HepG2 (cell line): Measurements from ENCODE around the gene ASPHD1. TPM values are rescaled to one million over a fixed set of nuclear protein-coding genes. Genes with fewer than 3 reads are reported as not detected.
A peak's percentile ranks its signal among the peaks of the same experiment; 100 is the strongest.
"Not testable (repeated sequence)": the region's sequence is repeated elsewhere in the genome, so short reads cannot be mapped to it uniquely, and the experiment has no call there.

Source experiments
- ATAC-seq: fragments of 200-7000 bp; cut with Tn5 transposase; 3 replicates; pipeline ENCODE4 v1.9.1; 2020; ENCODE audit warnings: mild to moderate bottlenecking, moderate library complexity
- BruUV-seq: library from RNA; stranded (reverse); fragments of 400-500 nt; replicated peaks from 2 replicates; lab custom pipeline; 2021; lab: Mats Ljungman, UMichigan
- CTCF ChIA-PET: fragments of 300-600 bp; formaldehyde crosslinking; extraction: SDS; loops from one replicate; lab custom pipeline; 2021; ENCODE audit warnings: low total read pairs, inconsistent platforms, low intra/inter-chr PET ratio; lab: Yijun Ruan, JAX
- POLR2A ChIA-PET: fragments of 350-600 bp; sonication (Branson Sonifier 250); formaldehyde crosslinking; loops from one replicate; lab custom pipeline; 2020; ENCODE audit warnings: antibody characterized with exemption, inconsistent platforms; lab: Yijun Ruan, JAX
- DNase-seq: peaks from one replicate; pipeline ENCODE4 v3.0.0-alpha.2; 2015; ENCODE audit warnings: low spot score
- FAIRE-seq: peaks from 3 replicates; lab custom pipeline; 2011; peaks lifted over from hg19 to GRCh38; lab: Jason Lieb, UNC
- H2AFZ ChIP-seq: one replicate; pipeline ENCODE4 v1.6.1; 2011; ENCODE audit warnings: low read length, inconsistent platforms
- H3K27ac ChIP-seq: fragments of 300-600 bp; 3 replicates; pipeline ENCODE4 v1.8.0; 2011; ENCODE audit warnings: mixed run types, mild to moderate bottlenecking, mixed read lengths, low read length, inconsistent platforms; ENCODE audit not compliant: insufficient read depth; ENCODE audit errors: extremely low read length
- H3K27me3 ChIP-seq, 2 experiments: fragments of 200-600 bp in 1 of 2; 2 replicates in 1 of 2; 3 replicates in 1 of 2; pipeline versions ENCODE4 v1.6.0 to v1.8.0; 2011; ENCODE audit warnings: low read length in 2 of 2, mild to moderate bottlenecking in 2 of 2, moderate library complexity in 2 of 2, inconsistent platforms in 1 of 2; ENCODE audit not compliant: insufficient read depth in 2 of 2, control insufficient read depth in 1 of 2
- H3K36me3 ChIP-seq, 2 experiments: fragments of 200-600 bp in 1 of 2; replicated peaks in 1 of 2; 2 replicates in 1 of 2; 3 replicates in 1 of 2; pipeline versions ENCODE4 v1.5.1 to v1.8.0; 2011; ENCODE audit warnings: low read length in 2 of 2, inconsistent platforms in 1 of 2; ENCODE audit not compliant: insufficient read depth in 2 of 2, control insufficient read depth in 1 of 2
- H3K4me1 ChIP-seq: 2 replicates; pipeline ENCODE4 v1.5.1; 2012; ENCODE audit warnings: low read length, inconsistent platforms; ENCODE audit not compliant: insufficient read depth
- H3K4me2 ChIP-seq: 2 replicates; pipeline ENCODE4 v1.6.0; 2011; ENCODE audit warnings: low read depth, low read length, inconsistent platforms
- H3K4me3 ChIP-seq, 3 experiments: fragments of 200-600 bp in 1 of 3; sonication (generic), shearing (Covaris generic) in 1 of 3; replicated peaks in 1 of 3; 2 replicates each; pipeline ENCODE4 v1.5.1; 2011 to 2016; ENCODE audit warnings: low read length in 3 of 3, inconsistent platforms in 2 of 3, low read depth in 2 of 3, mild to moderate bottlenecking in 2 of 3, control low read depth in 1 of 3, mixed read lengths in 1 of 3; ENCODE audit not compliant: insufficient read depth in 1 of 3
- H3K79me2 ChIP-seq: one replicate; pipeline ENCODE4 v1.6.1; 2011; ENCODE audit warnings: low read length, inconsistent platforms; ENCODE audit not compliant: insufficient read depth
- H3K9ac ChIP-seq: 2 replicates; pipeline ENCODE4 v1.6.0; 2011; ENCODE audit warnings: mild to moderate bottlenecking, low read depth, low read length, inconsistent platforms; ENCODE audit not compliant: insufficient read depth
- H3K9me3 ChIP-seq: 2 replicates; pipeline ENCODE4 v1.5.1; 2012; ENCODE audit warnings: mild to moderate bottlenecking, low read length
- H4K20me1 ChIP-seq: 2 replicates; pipeline ENCODE4 v1.6.0; 2011; ENCODE audit warnings: inconsistent platforms, mild to moderate bottlenecking, low read length, moderate library complexity; ENCODE audit not compliant: insufficient read depth
- CREB3 ChIP-seq: sonication (generic); formaldehyde crosslinking; IDR thresholded peaks from 2 replicates; pipeline ENCODE4 v1.5.0; 2020; ENCODE audit warnings: missing genetic modification reagents
- HMGXB4 ChIP-seq, 2 experiments: sonication (generic) in 1 of 2; formaldehyde crosslinking in 1 of 2; IDR thresholded peaks; 2 replicates each; pipeline versions ENCODE4 v1.4.0 to v1.6.1; 2018 to 2020; ENCODE audit warnings: missing genetic modification reagents in 2 of 2, borderline replicate concordance in 1 of 2, low read depth in 1 of 2, mild to moderate bottlenecking in 1 of 2, missing biosample characterization in 1 of 2
- MED8 ChIP-seq: sonication (generic); formaldehyde crosslinking; IDR thresholded peaks from 2 replicates; pipeline ENCODE4 v1.8.1; 2023; ENCODE audit warnings: mild to moderate bottlenecking, missing genetic modification reagents; ENCODE audit not compliant: insufficient replicate concordance
- MNT ChIP-seq: fragments of 450-650 bp; IDR thresholded peaks from 2 replicates; pipeline ENCODE4 v1.6.1; 2016
- RFX1 ChIP-seq: fragments of 450-650 bp; IDR thresholded peaks from 2 replicates; pipeline ENCODE4 v1.6.1; 2017
- WGBS: methylation state at CpG from one replicate; pipeline ENCODE4 v1.1.6; 2017; ENCODE audit warnings: low lambda C conversion rate; 5-methylcytosine and 5-hydroxymethylcytosine counted together
- in situ Hi-C: cut with HindIII; loops from 2 replicates; pipeline ENCODE4 v1.10.0; 2017; ENCODE audit warnings: low pct_unique_long_range_greater_than_20kb; ENCODE audit not compliant: extremely low pct_ligation_motif_present
- intact Hi-C: fragments of 100-400 bp; cut with micrococcal nuclease; formaldehyde crosslinking; loops from one replicate; pipeline ENCODE4 v1.10.0; 2022; ENCODE audit not compliant: unreplicated experiment
- polyA plus RNA-seq, 8 experiments: library from polyadenylated mRNA; depleted of rRNA in 3 of 8; stranded (reverse) in 7 of 8; unstranded in 1 of 8; fragments of >200 nt; fragmentation: Illumina TruSeq in 4 of 8; extraction: Trizol in 4 of 8; gene quantifications; 2 replicates each; pipeline versions ENCODE4 v1.2.1 to v1.2.3, GENCODE V29; 2011 to 2016; ENCODE audit warnings: low read depth in 4 of 8, missing spikeins in 1 of 8, mixed read lengths in 1 of 8; ENCODE audit not compliant: insufficient read depth in 1 of 8
- total RNA-seq, 5 experiments: library from RNA; depleted of rRNA; stranded (reverse); fragments of >200 nt; fragmentation: Illumina TruSeq; extraction: Trizol; gene quantifications; 2 replicates each; pipeline ENCODE4 v1.2.3, GENCODE V29; 2016; ENCODE audit warnings: low read depth in 1 of 5

The ASPHD1 gene
- total and polyA plus RNA-seq, 2 of the 13 experiments (the other 11 are each of a cell fraction or from before 2014, with no cell fraction given): 13.1 to 19.7 TPM

- in situ Hi-C loops, H3K27ac ChIP-seq, DNase-seq, FAIRE-seq, BruUV-seq, CTCF ChIA-PET, H4K20me1 ChIP-seq, H3K36me3 ChIP-seq, H3K9me3 ChIP-seq, H2AFZ ChIP-seq, intact Hi-C loops, H3K4me3 ChIP-seq, H3K4me2 ChIP-seq, ATAC-seq, POLR2A ChIA-PET, H3K9ac ChIP-seq, H3K79me2 ChIP-seq, H3K27me3 ChIP-seq: not testable (repeated sequence)
- 77% methylated on average over 2 of the region's 2 CpGs for WGBS
- peaks cover 12% of the 10 kb centered on the region for H3K4me1 ChIP-seq
- peak; percentile 5; the same call in 1 of the 2 replicates for TF ChIP-seq MNT
Observed at GRCh38 chr16:29931750-29932149, 31.5 kb downstream of the ASPHD1 start.

- Histone ChIP-seq H4K20me1 (no peaks in the 10 kb centered on the region), H3K4me1 (peaks cover 38% of the 10 kb centered on the region), H3K4me3 (no peak overlapping the region), H3K4me2 (no peak overlapping the region), H2AFZ (no peak overlapping the region), H3K27ac (no peak overlapping the region), H3K9ac (no peak overlapping the region), H3K36me3 (no peaks in the 10 kb centered on the region), H3K27me3 (no peaks in the 10 kb centered on the region), H3K9me3 (no peaks in the 10 kb centered on the region), H3K79me2 (no peaks in the 10 kb centered on the region)
- intact Hi-C loops (no loop called here), in situ Hi-C loops (no loop called here)
- FAIRE-seq (no peak), ATAC-seq (no peak), DNase-seq (no peak)
- WGBS: 43% methylated on average over 4 of the region's 4 CpGs
- ChIA-PET POLR2A (interaction anchor here (1.2 to 6.3 kb wide), 2 partner anchors 14 to 41 kb away, joined by 3 to 59 read pairs; partner anchors contain the start of genes ASPHD1, KCTD13 and SEZ6L2), CTCF (no interaction called here)
- BruUV-seq: no TSS peak
- TF ChIP-seq HMGXB4 (CRISPR knock-in tag; IDR thresholded peaks at IDR 0.05; ENCODE audit: borderline replicate concordance in 1 of 2, low read depth in 1 of 2) (no peak), CREB3 (CRISPR knock-in tag) (no peak), RFX1 (peak; percentile 34; the same call in 1 of the 2 replicates), MED8 (no peak)
Observed at GRCh38 chr16:29940656-29941055, 40.4 kb downstream of the ASPHD1 start.
